ENCODE measurements around the gene ARFGAP3. TPM values are rescaled to one million over a fixed set of nuclear protein-coding genes. Genes with fewer than 3 reads are reported as not detected.

ARFGAP3 gene
- total RNA-seq, 1 experiment from 2014 or later = 15.0 TPM

- Histone ChIP-seq H3T11ph (ENCODE audit: low read length) (no peak overlapping the region), H2BK12ac (ENCODE audit: insufficient read length, low read depth, low read length) (no peak overlapping the region), H3K4ac (ENCODE audit: low read depth, low read length) (no peak overlapping the region), H3K23ac (ENCODE audit: insufficient read length, low read depth, low read length) (no peak overlapping the region), H4K91ac (ENCODE audit: insufficient read length, low read depth, low read length) (no peak overlapping the region), H3K14ac (ENCODE audit: insufficient read depth, low read length) (no peak overlapping the region), H3K56ac (ENCODE audit: insufficient read length, low read depth, low read length) (no peak overlapping the region), H2BK20ac (ENCODE audit: low read depth, low read length, poor library complexity, severe bottlenecking) (no peak overlapping the region), H2AFZ (ENCODE audit: low read length) (no peak overlapping the region), H4K20me1 (ENCODE audit: control insufficient read depth, insufficient read depth, insufficient read length) (no peaks in the 10 kb centered on the region), H3K18ac (ENCODE audit: insufficient read length, low read depth, low read length) (no peak overlapping the region), H3K27ac (ENCODE audit: insufficient read length, low read depth, low read length) (no peak overlapping the region), H2AK5ac (ENCODE audit: insufficient read length, low read length) (no peak overlapping the region), H3K23me2 (ENCODE audit: insufficient read length, low read depth, low read length, poor library complexity, severe bottlenecking) (no peaks in the 10 kb centered on the region), H2BK5ac (ENCODE audit: insufficient read length, low read length) (no peak overlapping the region), H3K79me2 (ENCODE audit: insufficient read depth, low read length) (no peaks in the 10 kb centered on the region), H3K9ac (ENCODE audit: extremely low read depth, insufficient read length, low read length) (no peak overlapping the region), H3K4me2 (ENCODE audit: insufficient read depth, insufficient read length, low read length) (no peak overlapping the region), H3K27me3 (ENCODE audit: insufficient read depth, low read length) (no peaks in the 10 kb centered on the region), H4K5ac (ENCODE audit: insufficient read length, low read depth, low read length) (no peak overlapping the region), H2BK120ac (ENCODE audit: low read depth, low read length, poor library complexity, severe bottlenecking) (no peak overlapping the region), H3K9me3 (ENCODE audit: control insufficient read depth, low read depth, low read length) (no peaks in the 10 kb centered on the region), H3K79me1 (ENCODE audit: insufficient read depth, low read depth, low read length, poor library complexity, severe bottlenecking) (no peaks in the 10 kb centered on the region), H4K8ac (replicated peaks; ENCODE audit: insufficient read length, low read depth, low read length) (peak overlapping the region; percentile 35), H2BK15ac (ENCODE audit: low read depth, low read length) (no peak overlapping the region), H3K4me1 (ENCODE audit: insufficient read depth, low read length) (no peaks in the 10 kb centered on the region)
- no peak for DNase-seq
- no CpG with 5 or more reads among the region's 16 CpGs for WGBS (ENCODE audit: extremely low coverage, insufficient read length, low lambda C conversion rate)
- Mint-ChIP-seq H3K36me3 (ENCODE audit: insufficient read depth in 1 of 3, low read depth in 3 of 3) (no peaks in the 10 kb centered on the region), H3K27me3 (ENCODE audit: low read depth) (peaks cover 3% of the 10 kb centered on the region), H3K4me3 (no peak overlapping the region), H3K9me3 (no peaks in the 10 kb centered on the region), H3K4me1 (peaks cover 0 to 8% of the 10 kb centered on the region in 2 experiments; a peak in 2 of 4 replicates), H3K27ac (peak overlapping the region in 1 of 3 experiments; percentile 60; a peak in 1 of 7 replicates)
- TF ChIP-seq, protein P1, sequence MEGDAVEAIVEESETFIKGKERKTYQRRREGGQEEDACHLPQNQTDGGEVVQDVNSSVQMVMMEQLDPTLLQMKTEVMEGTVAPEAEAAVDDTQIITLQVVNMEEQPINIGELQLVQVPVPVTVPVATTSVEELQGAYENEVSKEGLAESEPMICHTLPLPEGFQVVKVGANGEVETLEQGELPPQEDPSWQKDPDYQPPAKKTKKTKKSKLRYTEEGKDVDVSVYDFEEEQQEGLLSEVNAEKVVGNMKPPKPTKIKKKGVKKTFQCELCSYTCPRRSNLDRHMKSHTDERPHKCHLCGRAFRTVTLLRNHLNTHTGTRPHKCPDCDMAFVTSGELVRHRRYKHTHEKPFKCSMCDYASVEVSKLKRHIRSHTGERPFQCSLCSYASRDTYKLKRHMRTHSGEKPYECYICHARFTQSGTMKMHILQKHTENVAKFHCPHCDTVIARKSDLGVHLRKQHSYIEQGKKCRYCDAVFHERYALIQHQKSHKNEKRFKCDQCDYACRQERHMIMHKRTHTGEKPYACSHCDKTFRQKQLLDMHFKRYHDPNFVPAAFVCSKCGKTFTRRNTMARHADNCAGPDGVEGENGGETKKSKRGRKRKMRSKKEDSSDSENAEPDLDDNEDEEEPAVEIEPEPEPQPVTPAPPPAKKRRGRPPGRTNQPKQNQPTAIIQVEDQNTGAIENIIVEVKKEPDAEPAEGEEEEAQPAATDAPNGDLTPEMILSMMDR (conservative IDR thresholded peaks at IDR 0.05) = no peak
Measured at GRCh38 chr22:42786606-42787356, 70.3 kb downstream of the ARFGAP3 start.

Data from H9 (cell line).